H7 (cell line): ENCODE results near the gene ADARB2. TPM values are rescaled to one million over a fixed set of nuclear protein-coding genes. Genes with fewer than 3 reads are reported as not detected.

Experiments used
- DNase-seq: peaks from one replicate; pipeline ENCODE4 v3.0.0; 2012
- H3K27me3 ChIP-seq: 2 replicates; pipeline ENCODE4 v1.6.0; 2011; ENCODE audit warnings: mild to moderate bottlenecking, low read length; ENCODE audit not compliant: control insufficient read depth, insufficient read depth
- H3K36me3 ChIP-seq: replicated peaks from 2 replicates; pipeline ENCODE4 v1.5.1; 2011; ENCODE audit warnings: low read length; ENCODE audit not compliant: control insufficient read depth, insufficient read depth
- H3K4me3 ChIP-seq: 2 replicates; pipeline ENCODE4 v1.5.1; 2011; ENCODE audit warnings: low read depth, mild to moderate bottlenecking, control low read depth, low read length, moderate library complexity; ENCODE audit not compliant: insufficient read depth
- total RNA-seq: library from RNA; depleted of rRNA; stranded (reverse); fragments of >200 nt; shearing (Covaris generic); gene quantifications from 2 replicates; pipeline ENCODE4 v1.2.3, GENCODE V29; 2014

Gene ADARB2
- total RNA-seq, 1 experiment from 2014 or later: 1.5 TPM

GRCh38 chr10:1641402-1641801 is 95.9 kb downstream of the ADARB2 start:
- H3K27me3 ChIP-seq: no peaks in the 10 kb centered on the region
- no peaks in the 10 kb centered on the region for H3K36me3 ChIP-seq
- H3K4me3 ChIP-seq: no peak overlapping the region
- no peak for DNase-seq

- Histone ChIP-seq H3K27me3 (no peaks in the 10 kb centered on the region), H3K4me3 (no peak overlapping the region), H3K36me3 (no peaks in the 10 kb centered on the region)
- DNase-seq: no peak
Observed at GRCh38 chr10:1638889-1639419, 98.4 kb downstream of the ADARB2 start.

- no peaks in the 10 kb centered on the region for H3K27me3 ChIP-seq
- peak; percentile 62 for DNase-seq
- H3K4me3 ChIP-seq: no peak overlapping the region
- no peaks in the 10 kb centered on the region for H3K36me3 ChIP-seq
Observed at GRCh38 chr10:1635340-1635739, 102.0 kb downstream of the ADARB2 start.

- Histone ChIP-seq H3K36me3 (no peaks in the 10 kb centered on the region), H3K27me3 (no peaks in the 10 kb centered on the region), H3K4me3 (no peak overlapping the region)
- DNase-seq: no peak
Observed at GRCh38 chr10:1634239-1634638, 103.1 kb downstream of the ADARB2 start.

GRCh38 chr10:1633783-1634182 is 103.5 kb downstream of the ADARB2 start:
- H3K27me3 ChIP-seq: no peaks in the 10 kb centered on the region
- no peak overlapping the region for H3K4me3 ChIP-seq
- DNase-seq: no peak
- no peaks in the 10 kb centered on the region for H3K36me3 ChIP-seq

- H3K27me3 ChIP-seq: no peaks in the 10 kb centered on the region
Observed at GRCh38 chr10:1632596-1632995, 104.7 kb downstream of the ADARB2 start.

GRCh38 chr10:1632141-1632540 is 105.2 kb downstream of the ADARB2 start:
- no peak for DNase-seq
- no peaks in the 10 kb centered on the region for H3K36me3 ChIP-seq

More at GRCh38 chr10:1632596-1632995, 104.7 kb downstream of the ADARB2 start:
- DNase-seq: no peak
- H3K36me3 ChIP-seq: no peaks in the 10 kb centered on the region
- no peak overlapping the region for H3K4me3 ChIP-seq

GRCh38 chr10:1631282-1631681 is 106.0 kb downstream of the ADARB2 start:
- DNase-seq: no peak
- H3K36me3 ChIP-seq: no peaks in the 10 kb centered on the region
- no peaks in the 10 kb centered on the region for H3K27me3 ChIP-seq
- no peak overlapping the region for H3K4me3 ChIP-seq

More at GRCh38 chr10:1632141-1632540, 105.2 kb downstream of the ADARB2 start:
- Histone ChIP-seq H3K4me3 (no peak overlapping the region), H3K27me3 (no peaks in the 10 kb centered on the region)

- Histone ChIP-seq H3K4me3 (no peak overlapping the region), H3K36me3 (no peaks in the 10 kb centered on the region), H3K27me3 (no peaks in the 10 kb centered on the region)
- DNase-seq: no peak
Observed at GRCh38 chr10:1630304-1630703, 107.0 kb downstream of the ADARB2 start.

- peak; percentile 60 for DNase-seq
- Histone ChIP-seq H3K27me3 (no peaks in the 10 kb centered on the region), H3K4me3 (no peak overlapping the region), H3K36me3 (no peaks in the 10 kb centered on the region)
Observed at GRCh38 chr10:1629326-1630198, 107.8 kb downstream of the ADARB2 start.

GRCh38 chr10:1628757-1629156 is 108.6 kb downstream of the ADARB2 start:
- H3K36me3 ChIP-seq: no peaks in the 10 kb centered on the region
- H3K4me3 ChIP-seq: no peak overlapping the region
- H3K27me3 ChIP-seq: no peaks in the 10 kb centered on the region

GRCh38 chr10:1627945-1628344 is 109.4 kb downstream of the ADARB2 start:
- DNase-seq: no peak
- Histone ChIP-seq H3K36me3 (no peaks in the 10 kb centered on the region), H3K27me3 (no peaks in the 10 kb centered on the region), H3K4me3 (no peak overlapping the region)

More at GRCh38 chr10:1628757-1629156, 108.6 kb downstream of the ADARB2 start:
- no peak for DNase-seq

- Histone ChIP-seq H3K27me3 (no peaks in the 10 kb centered on the region), H3K4me3 (no peak overlapping the region), H3K36me3 (no peaks in the 10 kb centered on the region)
- no peak for DNase-seq
Observed at GRCh38 chr10:1626835-1627234, 110.5 kb downstream of the ADARB2 start.

- no peaks in the 10 kb centered on the region for H3K36me3 ChIP-seq
- H3K27me3 ChIP-seq: no peaks in the 10 kb centered on the region
Observed at GRCh38 chr10:1626410-1626809, 110.9 kb downstream of the ADARB2 start.

GRCh38 chr10:1625731-1626130 is 111.6 kb downstream of the ADARB2 start:
- Histone ChIP-seq H3K36me3 (no peaks in the 10 kb centered on the region), H3K4me3 (no peak overlapping the region), H3K27me3 (no peaks in the 10 kb centered on the region)
- no peak for DNase-seq

More at GRCh38 chr10:1626410-1626809, 110.9 kb downstream of the ADARB2 start:
- no peak for DNase-seq
- no peak overlapping the region for H3K4me3 ChIP-seq
